IMR-90 (cell line): ENCODE data around the gene TNRC6B. TPM values are rescaled to one million over a fixed set of nuclear protein-coding genes. Genes with fewer than 3 reads are reported as not detected.

Source experiments
- ATAC-seq: fragments of 200-7000 bp; cut with Tn5 transposase; 2 replicates; pipeline ENCODE4 v1.9.1; 2020; ENCODE audit warnings: low read depth, mild to moderate bottlenecking, moderate library complexity
- BruUV-seq: library from RNA; stranded (reverse); fragments of 400-500 nt; replicated peaks from 2 replicates; lab custom pipeline; 2021; lab: Mats Ljungman, UMichigan
- CTCF ChIA-PET: fragments of 300-600 bp; formaldehyde crosslinking; extraction: SDS; loops from one replicate; lab custom pipeline; 2021; ENCODE audit warnings: antibody characterized with exemption; lab: Yijun Ruan, JAX
- POLR2A ChIA-PET: fragments of 300-600 bp; sonication (Branson Sonifier 250); formaldehyde crosslinking; loops from one replicate; lab custom pipeline; 2022; ENCODE audit warnings: antibody characterized with exemption; ENCODE audit not compliant: unreplicated experiment; lab: Charles Lee
- DNase-seq: peaks from one replicate; pipeline ENCODE4 v3.0.0; 2013
- H2AFZ ChIP-seq: replicated peaks from 2 replicates; pipeline ENCODE3; 2013; ENCODE audit warnings: low read length, mild to moderate bottlenecking; ENCODE audit not compliant: poor library complexity
- H2AK5ac ChIP-seq: 2 replicates; pipeline ENCODE4 v1.6.1; 2013; ENCODE audit warnings: low read depth, low read length, inconsistent platforms
- H2AK9ac ChIP-seq: replicated peaks from 2 replicates; pipeline ENCODE3; 2013; ENCODE audit warnings: mild to moderate bottlenecking, low read depth, low read length, moderate library complexity; ENCODE audit not compliant: poor library complexity
- H2BK120ac ChIP-seq: 2 replicates; pipeline ENCODE4 v1.6.1; 2013; ENCODE audit warnings: low read depth, low read length, inconsistent platforms
- H2BK15ac ChIP-seq: 3 replicates; pipeline ENCODE4 v1.6.1; 2013; ENCODE audit warnings: low read depth, low read length, inconsistent platforms
- H2BK20ac ChIP-seq: 2 replicates; pipeline ENCODE4 v1.6.1; 2013; ENCODE audit warnings: low read depth, mild to moderate bottlenecking, inconsistent platforms, low read length, moderate library complexity
- H2BK5ac ChIP-seq: 2 replicates; pipeline ENCODE4 v1.6.1; 2013; ENCODE audit warnings: mild to moderate bottlenecking, low read depth, low read length, inconsistent platforms; ENCODE audit not compliant: poor library complexity, severe bottlenecking
- H3K14ac ChIP-seq: replicated peaks from 2 replicates; pipeline ENCODE4 v1.6.1; 2013; ENCODE audit warnings: low read depth, low read length, inconsistent platforms
- H3K18ac ChIP-seq: 2 replicates; pipeline ENCODE4 v1.6.1; 2013; ENCODE audit warnings: low read depth, low read length, control low read depth
- H3K23ac ChIP-seq: 2 replicates; pipeline ENCODE4 v1.6.1; 2013; ENCODE audit warnings: low read depth, low read length, inconsistent platforms
- H3K27ac ChIP-seq: 2 replicates; pipeline ENCODE4 v1.5.1; 2013; ENCODE audit warnings: mild to moderate bottlenecking, control low read depth, low read length; ENCODE audit not compliant: insufficient read depth
- H3K27me3 ChIP-seq: 2 replicates; pipeline ENCODE4 v1.6.1; 2013; ENCODE audit warnings: low read length; ENCODE audit not compliant: control insufficient read depth, insufficient read depth
- H3K36me3 ChIP-seq: 2 replicates; pipeline ENCODE4 v1.6.1; 2013; ENCODE audit warnings: low read length, mixed read lengths; ENCODE audit not compliant: control insufficient read depth, insufficient read depth
- H3K4ac ChIP-seq: 2 replicates; pipeline ENCODE4 v1.6.1; 2013; ENCODE audit warnings: low read depth, low read length, inconsistent platforms
- H3K4me1 ChIP-seq: 2 replicates; pipeline ENCODE4 v1.6.1; 2013; ENCODE audit warnings: low read length, mixed read lengths; ENCODE audit not compliant: control insufficient read depth, insufficient read depth
- H3K4me2 ChIP-seq: 2 replicates; pipeline ENCODE4 v1.6.1; 2013; ENCODE audit warnings: low read depth, mild to moderate bottlenecking, control low read depth, low read length, moderate library complexity
- H3K4me3 ChIP-seq: 2 replicates; pipeline ENCODE4 v1.5.1; 2013; ENCODE audit warnings: low read depth, mild to moderate bottlenecking, control low read depth, low read length, moderate library complexity; ENCODE audit not compliant: insufficient read depth
- H3K56ac ChIP-seq: 2 replicates; pipeline ENCODE4 v1.6.1; 2013; ENCODE audit warnings: low read length, inconsistent platforms; ENCODE audit not compliant: insufficient read depth; ENCODE audit errors: extremely low read depth
- H3K79me1 ChIP-seq, 2 experiments: 2 replicates each; pipeline ENCODE4 v1.6.1; 2013; ENCODE audit warnings: low read length in 2 of 2, inconsistent platforms in 1 of 2, low read depth in 1 of 2
- H3K9ac ChIP-seq: 2 replicates; pipeline ENCODE4 v1.6.1; 2013; ENCODE audit warnings: low read depth, low read length, control low read depth
- H3K9me1 ChIP-seq: 2 replicates; pipeline ENCODE4 v1.6.1; 2013; ENCODE audit warnings: low read length, inconsistent platforms; ENCODE audit not compliant: insufficient read depth
- H3K9me3 ChIP-seq: 2 replicates; pipeline ENCODE4 v1.6.1; 2013; ENCODE audit warnings: low read length; ENCODE audit not compliant: control insufficient read depth, insufficient read depth
- H4K20me1 ChIP-seq: 2 replicates; pipeline ENCODE4 v1.6.1; 2013; ENCODE audit warnings: low read length, inconsistent platforms; ENCODE audit not compliant: insufficient read depth
- H4K5ac ChIP-seq: 2 replicates; pipeline ENCODE4 v1.6.1; 2013; ENCODE audit warnings: mild to moderate bottlenecking, low read depth, low read length, control low read depth
- H4K8ac ChIP-seq, 2 experiments: 2 replicates each; pipeline ENCODE4 v1.6.1; 2013; ENCODE audit warnings: low read depth in 2 of 2, low read length in 2 of 2, control low read depth in 1 of 2, inconsistent platforms in 1 of 2
- H4K91ac ChIP-seq: 2 replicates; pipeline ENCODE4 v1.6.1; 2013; ENCODE audit warnings: low read depth, low read length, inconsistent platforms; ENCODE audit not compliant: insufficient read depth
- BHLHE40 ChIP-seq: fragments of 150-350 bp; IDR thresholded peaks from 2 replicates; pipeline ENCODE4 v1.6.1; 2016; ENCODE audit warnings: mild to moderate bottlenecking, low read depth, low read length
- CEBPB ChIP-seq: IDR thresholded peaks from 2 replicates; pipeline ENCODE4 v1.6.1; 2012; ENCODE audit warnings: low read depth, low read length, improper control_type of control experiment
- CHD1 ChIP-seq: IDR thresholded peaks from 2 replicates; pipeline ENCODE4 v1.6.1; 2012; ENCODE audit warnings: low read depth, low read length, improper control_type of control experiment
- FOS ChIP-seq: fragments of 150-350 bp; IDR thresholded peaks from 2 replicates; pipeline ENCODE4 v1.6.1; 2016; ENCODE audit warnings: low read depth, low read length
- MAFK ChIP-seq: IDR thresholded peaks from 2 replicates; pipeline ENCODE4 v1.6.1; 2012; ENCODE audit warnings: low read depth, low read length, improper control_type of control experiment
- MXI1 ChIP-seq: IDR thresholded peaks from 2 replicates; pipeline ENCODE4 v1.6.1; 2012; ENCODE audit warnings: low read depth, mild to moderate bottlenecking, low read length, moderate library complexity, borderline replicate concordance
- NFE2L2 ChIP-seq: fragments of 150-350 bp; IDR thresholded peaks from 2 replicates; pipeline ENCODE4 v1.6.1; 2016; ENCODE audit warnings: low read depth, mild to moderate bottlenecking, low read length
- POLR2A ChIP-seq: IDR thresholded peaks from 2 replicates; pipeline ENCODE4 v1.6.1; 2012; ENCODE audit warnings: mild to moderate bottlenecking, low read depth, low read length
- RAD21 ChIP-seq: IDR thresholded peaks from 2 replicates; pipeline ENCODE4 v1.6.1; 2012; ENCODE audit warnings: low read length, improper control_type of control experiment
- RCOR1 ChIP-seq: IDR thresholded peaks from 2 replicates; pipeline ENCODE4 v1.6.1; 2012; ENCODE audit warnings: mild to moderate bottlenecking, low read length, improper control_type of control experiment; ENCODE audit not compliant: insufficient replicate concordance
- RFX5 ChIP-seq: IDR thresholded peaks from 2 replicates; pipeline ENCODE4 v1.8.0; 2012; ENCODE audit warnings: low read depth, mild to moderate bottlenecking, low read length, moderate library complexity
- SMC3 ChIP-seq: fragments of 150-350 bp; IDR thresholded peaks from 2 replicates; pipeline ENCODE4 v1.6.1; 2016; ENCODE audit warnings: low read depth, mild to moderate bottlenecking, antibody characterized with exemption, low read length, moderate library complexity
- WGBS, 2 experiments: methylation state at CpG; one replicate each; pipeline versions ENCODE4 v1.1.5 to v1.1.7; 2013; ENCODE audit warnings: missing lambda C conversion rate in 2 of 2; ENCODE audit not compliant: insufficient read length in 1 of 2; ENCODE audit errors: extremely low coverage in 2 of 2; 5-methylcytosine and 5-hydroxymethylcytosine counted together
- dilution Hi-C: fragments of 300-500 bp; cut with HindIII; formaldehyde crosslinking; loops from one replicate; pipeline ENCODE4 v1.14.3; 2018; ENCODE audit warnings: low sequenced_read_pairs; ENCODE audit not compliant: unreplicated experiment
- in situ Hi-C: fragments of 300-500 bp; cut with MboI; formaldehyde crosslinking; loops from 3 replicates; pipeline ENCODE4 v1.14.3; 2019; ENCODE audit warnings: low sequenced_read_pairs, inconsistent platforms, mixed read lengths
- intact Hi-C: fragments of 100-400 bp; cut with micrococcal nuclease; formaldehyde crosslinking; loops from 2 replicates; pipeline ENCODE4 v1.10.0; 2022
- polyA plus RNA-seq, 3 experiments: library from polyadenylated mRNA; depleted of rRNA; stranded (reverse); fragments of >200 nt; gene quantifications; 2 replicates each; pipeline ENCODE4 v1.2.3, GENCODE V29; 2012; ENCODE audit warnings: low replicate concordance in 1 of 3
- total RNA-seq: library from RNA; depleted of rRNA; stranded (reverse); fragments of >200 nt; gene quantifications from 2 replicates; pipeline ENCODE4 v1.2.3, GENCODE V29; 2012
- TF ChIP-seq, protein P1 (sequence below): fragments of 150-350 bp; IDR thresholded peaks from 2 replicates; pipeline ENCODE4 v1.6.1; 2016; ENCODE audit warnings: low read depth, mild to moderate bottlenecking, low read length, moderate library complexity, borderline replicate concordance

TNRC6B gene
- total and polyA plus RNA-seq, 2 of the 4 experiments (the other 2 are of a cell fraction), result 3.9 to 17.0 TPM

DNA sequence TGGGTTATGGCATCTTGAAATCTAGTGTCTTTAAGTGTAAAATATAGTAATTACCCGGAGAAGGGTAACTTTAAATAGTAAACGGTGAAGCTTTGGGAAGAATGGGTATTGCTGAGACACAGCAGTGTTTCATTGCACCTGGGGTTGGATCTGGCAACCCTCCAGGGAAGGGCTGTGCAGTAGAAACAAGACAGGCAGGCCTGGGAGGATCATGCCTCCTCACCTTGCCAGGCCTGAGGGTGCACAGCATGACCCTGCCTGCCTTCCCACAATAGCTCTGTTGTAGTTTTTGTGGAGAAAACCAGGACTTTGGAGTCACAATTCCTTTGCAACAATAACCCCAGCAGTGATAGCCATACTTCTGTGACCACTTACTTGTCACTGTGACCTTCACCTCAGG lies 104.0 kb downstream of the TNRC6B start:
- no peak overlapping the region for H2BK120ac ChIP-seq
- no TSS peak for BruUV-seq
- TF ChIP-seq CHD1, result no peak
- TF ChIP-seq, protein P1, sequence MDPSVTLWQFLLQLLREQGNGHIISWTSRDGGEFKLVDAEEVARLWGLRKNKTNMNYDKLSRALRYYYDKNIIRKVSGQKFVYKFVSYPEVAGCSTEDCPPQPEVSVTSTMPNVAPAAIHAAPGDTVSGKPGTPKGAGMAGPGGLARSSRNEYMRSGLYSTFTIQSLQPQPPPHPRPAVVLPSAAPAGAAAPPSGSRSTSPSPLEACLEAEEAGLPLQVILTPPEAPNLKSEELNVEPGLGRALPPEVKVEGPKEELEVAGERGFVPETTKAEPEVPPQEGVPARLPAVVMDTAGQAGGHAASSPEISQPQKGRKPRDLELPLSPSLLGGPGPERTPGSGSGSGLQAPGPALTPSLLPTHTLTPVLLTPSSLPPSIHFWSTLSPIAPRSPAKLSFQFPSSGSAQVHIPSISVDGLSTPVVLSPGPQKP, result no peak
- no peak for TF ChIP-seq POLR2A
- no peak for TF ChIP-seq NFE2L2
- TF ChIP-seq MXI1, result no peak
- TF ChIP-seq CEBPB, result no peak
- no peak for TF ChIP-seq MAFK
- no peak for TF ChIP-seq FOS
- TF ChIP-seq RFX5, result no peak
- TF ChIP-seq RAD21, result no peak
- TF ChIP-seq RCOR1, result no peak
- TF ChIP-seq BHLHE40, result no peak
- no peak for TF ChIP-seq SMC3
- H2BK20ac ChIP-seq, result no peak overlapping the region
- no peak overlapping the region for H3K23ac ChIP-seq
- H3K14ac ChIP-seq, result no peak overlapping the region
- H3K4ac ChIP-seq, result no peak overlapping the region
- no peak overlapping the region for H2AK5ac ChIP-seq
- ChIA-PET POLR2A (no interaction called here), CTCF (no interaction called here)
- no peak overlapping the region for H4K91ac ChIP-seq
- H3K9me3 ChIP-seq, result no peaks in the 10 kb centered on the region
- H3K4me1 ChIP-seq, result peaks cover 2% of the 10 kb centered on the region; the same call in 1 of the 2 replicates
- no peak overlapping the region for H2AK9ac ChIP-seq
- no peak overlapping the region for H4K5ac ChIP-seq
- no peak overlapping the region for H3K4me2 ChIP-seq
- H3K18ac ChIP-seq, result no peak overlapping the region
- 0 out of 2 replicates have a peak, but pooled peaks cover 2% of the 10 kb centered on the region for H4K20me1 ChIP-seq
- no peak overlapping the region for H3K56ac ChIP-seq
- peaks cover 2% of the 10 kb centered on the region for H3K9me1 ChIP-seq
- H3K4me3 ChIP-seq, result no peak overlapping the region
- WGBS, 2 experiments, result 67% methylated on average over 1 of the region's 2 CpGs; no CpG with 5 or more reads in 1 of the 2 experiments
- no peak overlapping the region for H4K8ac ChIP-seq
- ATAC-seq (no peak), DNase-seq (no peak)
- in situ Hi-C loops, result no loop called here
- intact Hi-C loops, result no loop called here
- H2AFZ ChIP-seq, result no peak overlapping the region
- no peak overlapping the region for H3K9ac ChIP-seq
- dilution Hi-C loops, result no loop called here
- H3K79me1 ChIP-seq, result peaks cover 8 to 9% of the 10 kb centered on the region in 2 experiments
- no peak overlapping the region for H3K27ac ChIP-seq
- no peak overlapping the region for H2BK15ac ChIP-seq
- no peaks in the 10 kb centered on the region for H3K27me3 ChIP-seq
- peaks cover 21% of the 10 kb centered on the region for H3K36me3 ChIP-seq
- H2BK5ac ChIP-seq, result no peak overlapping the region
